Glomerular visceral epithelial cell (primary cell): ENCODE results near the gene NWD2.
"Not testable (repeated sequence)": the region's sequence is repeated elsewhere in the genome, so short reads cannot be mapped to it uniquely, and the experiment has no call there.

Experiments
- DNase-seq: peaks from one replicate; pipeline ENCODE4 v3.0.0-alpha.2; 2016; ENCODE audit errors: extremely low spot score

NWD2 gene

GRCh38 chr4:37495353-37495752 is 250.8 kb downstream of the NWD2 start:
- DNase-seq: not testable (repeated sequence)
